Measurements from ENCODE around the gene CDH6.

The CDH6 gene

GRCh38 chr5:31186672-31187267, 6.7 kb upstream of the CDH6 start:
- H3K36me3 ChIP-seq (ENCODE audit: insufficient read depth, low read length), result no peaks in the 10 kb centered on the region
- H3K79me2 ChIP-seq (ENCODE audit: insufficient read depth, low read length), result no peaks in the 10 kb centered on the region
- H3F3A ChIP-seq (ENCODE audit: low read depth), result no peaks in the 10 kb centered on the region
- H3K9ac ChIP-seq (ENCODE audit: low read depth, low read length, poor library complexity, severe bottlenecking), result no peak overlapping the region
- no peak overlapping the region for H3K4me3 ChIP-seq (ENCODE audit: low read length, poor library complexity, severe bottlenecking)
- no peak for TF ChIP-seq EZH2phosphoT487 (IDR thresholded peaks at IDR 0.05; ENCODE audit: borderline replicate concordance)
- peak; percentile 92 for TF ChIP-seq CTCF (conservative IDR thresholded peaks at IDR 0.05; ENCODE audit: low read length)
- H4K20me1 ChIP-seq (ENCODE audit: insufficient read depth, low read length, poor library complexity, severe bottlenecking), result no peaks in the 10 kb centered on the region
- no peaks in the 10 kb centered on the region for H3K9me3 ChIP-seq (ENCODE audit: insufficient read depth, low read depth, low read length)
- no peaks in the 10 kb centered on the region for H3K9me2 ChIP-seq (replicated peaks; ENCODE audit: low read depth, low read length)
- H3K4me1 ChIP-seq (ENCODE audit: insufficient read depth, low read length, poor library complexity, severe bottlenecking), result no peaks in the 10 kb centered on the region
- no peaks in the 10 kb centered on the region for H3K27me3 ChIP-seq (ENCODE audit: insufficient read depth, low read length, poor library complexity, severe bottlenecking)
- no peak overlapping the region for H2AFZ ChIP-seq (ENCODE audit: low read length)
- H3K4me2 ChIP-seq (ENCODE audit: low read depth, low read length, poor library complexity, severe bottlenecking), result no peak overlapping the region

GRCh38 chr5:31187591-31187990, 5.9 kb upstream of the CDH6 start:
- no peak overlapping the region for H2AFZ ChIP-seq (ENCODE audit: low read length)
- H4K20me1 ChIP-seq (ENCODE audit: insufficient read depth, low read length, poor library complexity, severe bottlenecking), result no peaks in the 10 kb centered on the region
- H3K79me2 ChIP-seq (ENCODE audit: insufficient read depth, low read length), result no peaks in the 10 kb centered on the region
- no peaks in the 10 kb centered on the region for H3K27me3 ChIP-seq (ENCODE audit: insufficient read depth, low read length, poor library complexity, severe bottlenecking)
- H3K4me2 ChIP-seq (ENCODE audit: low read depth, low read length, poor library complexity, severe bottlenecking), result no peak overlapping the region
- no peak for TF ChIP-seq CTCF (conservative IDR thresholded peaks at IDR 0.05; ENCODE audit: low read length)
- no peak for TF ChIP-seq EZH2phosphoT487 (IDR thresholded peaks at IDR 0.05; ENCODE audit: borderline replicate concordance)
- no peaks in the 10 kb centered on the region for H3K4me1 ChIP-seq (ENCODE audit: insufficient read depth, low read length, poor library complexity, severe bottlenecking)
- no peaks in the 10 kb centered on the region for H3F3A ChIP-seq (ENCODE audit: low read depth)
- H3K36me3 ChIP-seq (ENCODE audit: insufficient read depth, low read length), result no peaks in the 10 kb centered on the region
- no peaks in the 10 kb centered on the region for H3K9me2 ChIP-seq (replicated peaks; ENCODE audit: low read depth, low read length)
- no peaks in the 10 kb centered on the region for H3K9me3 ChIP-seq (ENCODE audit: insufficient read depth, low read depth, low read length)
- H3K9ac ChIP-seq (ENCODE audit: low read depth, low read length, poor library complexity, severe bottlenecking), result no peak overlapping the region
- H3K4me3 ChIP-seq (ENCODE audit: low read length, poor library complexity, severe bottlenecking), result no peak overlapping the region

- Histone ChIP-seq H3K9ac (ENCODE audit: low read depth, low read length, poor library complexity, severe bottlenecking) (no peak overlapping the region), H3K9me2 (replicated peaks; ENCODE audit: low read depth, low read length) (no peaks in the 10 kb centered on the region), H3F3A (ENCODE audit: low read depth) (no peaks in the 10 kb centered on the region), H3K4me2 (ENCODE audit: low read depth, low read length, poor library complexity, severe bottlenecking) (no peak overlapping the region), H3K9me3 (ENCODE audit: insufficient read depth, low read depth, low read length) (no peaks in the 10 kb centered on the region), H3K27me3 (ENCODE audit: insufficient read depth, low read length, poor library complexity, severe bottlenecking) (no peaks in the 10 kb centered on the region), H3K4me1 (ENCODE audit: insufficient read depth, low read length, poor library complexity, severe bottlenecking) (no peaks in the 10 kb centered on the region), H2AFZ (ENCODE audit: low read length) (no peak overlapping the region), H3K4me3 (ENCODE audit: low read length, poor library complexity, severe bottlenecking) (no peak overlapping the region), H3K36me3 (ENCODE audit: insufficient read depth, low read length) (no peaks in the 10 kb centered on the region), H3K79me2 (ENCODE audit: insufficient read depth, low read length) (no peaks in the 10 kb centered on the region), H4K20me1 (ENCODE audit: insufficient read depth, low read length, poor library complexity, severe bottlenecking) (no peaks in the 10 kb centered on the region)
- TF ChIP-seq EZH2phosphoT487 (IDR thresholded peaks at IDR 0.05; ENCODE audit: borderline replicate concordance) (no peak), CTCF (conservative IDR thresholded peaks at IDR 0.05; ENCODE audit: low read length) (no peak)
Observed at GRCh38 chr5:31192442-31192841, 1.0 kb upstream of the CDH6 start.

Data from Loucy (cell line).